HPDE6-E6E7 (cell line): ENCODE measurements around the gene PRC1.
"Not testable (repeated sequence)": the region's sequence is repeated elsewhere in the genome, so short reads cannot be mapped to it uniquely, and the experiment has no call there.

Experiments used
- DNase-seq: peaks from one replicate; pipeline ENCODE4 v3.0.0; 2011; ENCODE audit warnings: missing footprints; ENCODE audit errors: extremely low spot score

Gene PRC1, protein sequence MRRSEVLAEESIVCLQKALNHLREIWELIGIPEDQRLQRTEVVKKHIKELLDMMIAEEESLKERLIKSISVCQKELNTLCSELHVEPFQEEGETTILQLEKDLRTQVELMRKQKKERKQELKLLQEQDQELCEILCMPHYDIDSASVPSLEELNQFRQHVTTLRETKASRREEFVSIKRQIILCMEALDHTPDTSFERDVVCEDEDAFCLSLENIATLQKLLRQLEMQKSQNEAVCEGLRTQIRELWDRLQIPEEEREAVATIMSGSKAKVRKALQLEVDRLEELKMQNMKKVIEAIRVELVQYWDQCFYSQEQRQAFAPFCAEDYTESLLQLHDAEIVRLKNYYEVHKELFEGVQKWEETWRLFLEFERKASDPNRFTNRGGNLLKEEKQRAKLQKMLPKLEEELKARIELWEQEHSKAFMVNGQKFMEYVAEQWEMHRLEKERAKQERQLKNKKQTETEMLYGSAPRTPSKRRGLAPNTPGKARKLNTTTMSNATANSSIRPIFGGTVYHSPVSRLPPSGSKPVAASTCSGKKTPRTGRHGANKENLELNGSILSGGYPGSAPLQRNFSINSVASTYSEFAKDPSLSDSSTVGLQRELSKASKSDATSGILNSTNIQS

DNA sequence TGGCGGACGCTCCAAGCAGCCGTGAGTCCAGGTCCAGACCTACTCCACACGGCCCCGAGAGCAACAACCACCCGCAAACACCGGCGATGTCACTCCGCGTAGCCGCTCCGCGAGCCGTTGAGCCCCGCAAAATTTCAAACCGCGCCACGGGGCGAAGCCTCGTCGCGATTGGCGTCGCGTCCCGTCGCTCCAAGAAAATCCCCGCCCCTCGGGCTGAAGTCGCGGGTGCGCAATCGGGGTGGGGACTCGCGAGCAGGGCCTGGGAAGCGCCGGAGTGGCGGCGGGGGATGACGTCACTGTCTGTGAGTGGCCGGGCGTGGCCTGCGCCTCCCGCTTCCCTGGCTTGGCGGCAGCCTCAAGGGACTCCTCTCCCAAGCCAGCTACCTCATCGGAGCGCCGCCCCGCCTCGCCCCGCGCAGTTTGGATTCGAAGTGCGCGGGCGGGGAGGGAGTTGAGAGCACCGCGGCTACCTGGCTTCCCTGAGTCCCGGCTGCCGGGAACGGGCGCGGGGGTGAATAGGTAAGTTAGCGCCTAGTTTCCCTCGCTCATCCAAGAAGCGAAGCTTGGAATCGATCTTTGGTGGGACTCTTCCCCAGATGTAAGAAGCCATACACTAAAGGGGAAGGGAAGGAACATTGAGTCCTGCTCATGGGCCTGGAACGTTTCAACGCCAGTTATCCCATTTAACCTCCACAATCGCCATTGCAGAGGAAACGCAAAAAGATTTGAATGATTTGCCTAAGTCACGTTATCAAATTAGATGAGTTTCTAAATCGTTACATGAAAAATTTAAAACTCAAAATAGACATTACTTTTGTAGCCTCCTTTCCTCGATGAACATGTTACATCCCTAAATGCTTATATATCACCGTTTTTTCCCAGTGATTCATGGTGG, at the start of gene PRC1:
PRC1 (minus strand) TSS at position 119 of the 895 bp plus-strand sequence; CDS start at position 1, 118 bp downstream.
- peak; percentile 98 for DNase-seq

DNA sequence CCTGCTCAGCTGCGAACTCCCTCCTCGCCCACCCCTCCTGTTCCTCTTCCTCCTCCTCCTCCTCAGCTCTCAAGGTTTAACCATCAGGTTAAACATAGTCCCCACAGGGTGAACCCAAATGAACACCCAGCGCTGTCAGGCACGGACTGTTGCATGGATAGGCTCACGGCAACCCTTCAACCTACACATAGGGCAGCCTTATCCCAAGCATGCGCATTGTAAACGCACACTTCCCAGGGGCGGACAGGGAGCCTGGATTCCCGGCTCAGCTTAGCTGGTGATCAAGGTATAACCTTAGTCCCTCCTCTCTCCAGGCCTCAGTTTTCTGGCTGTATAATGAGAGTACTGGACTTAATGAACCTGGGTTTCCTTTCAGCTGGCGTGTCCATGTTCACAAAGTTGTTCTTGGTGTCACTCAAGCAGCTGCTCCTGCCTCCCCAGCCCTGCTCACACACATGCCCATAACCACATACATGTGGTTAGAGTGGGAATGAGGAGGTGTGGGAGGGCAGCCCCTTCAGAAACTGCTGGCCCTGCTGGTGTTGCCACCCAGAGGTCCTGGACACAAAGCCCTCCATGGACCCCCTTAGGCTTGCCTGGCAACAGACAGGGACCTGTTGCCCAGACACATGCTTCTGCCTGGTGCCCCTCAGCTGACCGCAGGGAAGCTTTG, 49.0 kb upstream of the PRC1 start:
- no peak for DNase-seq

DNA sequence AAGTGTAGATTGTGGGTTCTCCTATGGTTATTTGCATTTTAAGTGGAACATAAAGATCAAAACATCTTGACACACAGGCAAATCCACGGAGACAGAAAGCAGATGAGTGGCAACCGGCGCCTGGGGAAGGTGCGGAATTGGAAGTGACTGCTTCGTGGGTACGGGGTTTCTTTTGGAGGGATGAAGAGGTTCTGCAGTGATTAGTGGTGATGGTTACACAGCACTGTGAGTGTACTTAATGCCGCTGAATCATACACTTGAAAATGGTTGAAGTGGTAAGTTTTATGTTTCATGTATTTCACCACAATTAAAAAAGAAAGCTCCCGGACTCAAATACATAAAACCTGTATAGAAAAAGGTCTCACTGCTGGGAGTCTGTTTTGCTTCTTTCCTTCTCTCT, 46.5 kb upstream of the PRC1 start:
- no peak for DNase-seq

DNA sequence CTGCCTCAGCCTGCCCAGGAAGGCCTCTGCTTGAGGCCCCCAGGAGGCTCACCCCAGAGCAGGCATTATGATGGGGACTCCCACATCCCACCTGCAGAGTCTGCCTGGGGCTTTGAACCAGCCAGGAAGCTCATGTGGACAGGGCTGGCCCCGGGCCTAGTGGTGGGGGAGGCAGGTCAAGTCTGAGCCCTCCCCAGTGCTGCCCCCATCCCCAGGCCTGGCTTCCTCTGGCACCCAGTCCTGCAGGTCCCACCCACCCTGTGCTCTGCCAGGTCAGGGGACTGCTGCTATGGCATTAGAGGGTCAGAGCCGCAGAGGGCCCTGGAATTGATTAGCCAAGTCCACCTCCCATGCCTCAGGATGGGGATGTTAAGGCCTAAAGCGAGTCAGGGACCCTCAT, 45.7 kb upstream of the PRC1 start:
- no peak for DNase-seq

DNA sequence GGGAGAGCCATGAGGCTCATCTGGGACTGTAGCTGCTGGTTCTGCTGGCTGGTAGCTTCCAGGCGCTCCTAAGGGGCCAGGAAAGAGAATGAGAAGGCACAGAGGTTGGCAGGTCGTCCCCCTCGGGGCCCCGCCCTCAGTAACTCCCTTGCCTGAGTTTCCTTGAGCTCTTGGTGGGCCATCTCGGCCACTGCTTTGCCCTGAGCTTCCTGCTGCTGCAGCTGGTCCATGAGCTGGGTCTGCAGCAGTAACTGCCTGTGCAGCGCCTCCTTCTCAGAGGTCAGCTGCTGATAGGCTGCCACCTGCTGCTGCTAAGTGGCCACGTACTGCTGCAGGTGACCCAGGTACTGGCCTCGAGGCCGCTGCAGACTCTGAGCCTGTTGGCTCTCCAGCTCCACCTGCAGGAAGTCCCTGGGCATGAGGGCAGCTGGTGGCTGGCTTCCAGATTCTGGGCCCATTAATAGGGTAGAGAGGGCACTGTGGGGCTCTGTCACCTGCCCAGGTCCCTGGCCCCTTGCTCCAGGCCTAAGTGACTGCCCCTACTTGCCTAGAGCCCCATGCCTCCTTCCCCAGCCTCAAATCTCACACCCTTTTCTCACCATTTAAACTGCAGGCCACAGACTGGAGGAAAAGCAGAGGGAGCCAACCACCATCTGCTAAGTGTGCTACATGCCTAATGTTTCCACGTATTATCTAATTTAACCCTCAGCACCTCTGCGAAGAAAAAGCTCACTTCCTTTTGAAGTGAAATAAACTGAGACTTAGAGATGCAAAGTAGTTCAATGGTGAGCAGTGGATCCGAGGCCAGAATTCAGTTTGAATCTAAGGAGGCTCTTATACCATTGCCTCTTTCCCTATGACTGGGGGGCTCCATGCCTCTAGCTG, 38.8 kb upstream of the PRC1 start:
- DNase-seq: peak; percentile 34

DNA sequence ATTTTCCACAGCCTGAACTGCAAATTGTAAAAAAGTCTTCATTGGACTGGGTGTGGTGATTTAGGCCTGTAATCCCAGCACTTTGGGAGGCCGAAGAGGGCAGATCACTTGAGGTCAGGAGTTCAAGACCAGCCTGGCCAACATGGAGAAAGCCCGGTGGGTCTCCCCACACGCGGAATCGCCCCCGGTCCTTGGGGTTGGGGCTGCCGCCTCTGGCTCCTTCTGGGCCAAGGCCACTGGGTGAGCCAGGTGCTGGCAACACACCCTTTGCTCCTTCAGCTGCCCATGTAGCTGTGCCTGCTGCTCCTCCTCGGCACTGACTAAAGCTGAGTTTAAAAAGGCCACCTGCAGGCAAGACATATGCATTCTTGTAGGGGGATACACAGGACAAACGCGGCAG, 37.5 kb upstream of the PRC1 start:
- no peak for DNase-seq

DNA sequence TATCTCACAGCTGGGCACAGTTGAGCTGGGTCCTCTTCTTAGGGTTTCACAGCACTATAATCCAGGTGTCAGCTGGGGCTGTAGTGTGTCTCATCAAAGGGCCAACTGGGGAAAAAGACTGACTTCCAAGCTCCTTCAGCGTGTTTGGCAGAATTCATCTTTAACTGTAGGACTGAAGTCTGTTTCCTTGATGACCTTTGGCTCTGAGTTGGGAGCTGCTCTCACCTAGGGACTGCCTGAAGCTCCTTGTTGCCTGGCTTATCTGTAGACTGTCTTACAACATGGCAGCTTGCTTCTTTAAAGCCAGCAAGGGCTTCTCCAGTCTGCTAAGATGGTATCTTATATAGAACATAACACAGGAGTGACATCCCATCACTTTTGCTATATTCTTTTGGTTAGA, 33.3 kb upstream of the PRC1 start:
- no peak for DNase-seq

DNA sequence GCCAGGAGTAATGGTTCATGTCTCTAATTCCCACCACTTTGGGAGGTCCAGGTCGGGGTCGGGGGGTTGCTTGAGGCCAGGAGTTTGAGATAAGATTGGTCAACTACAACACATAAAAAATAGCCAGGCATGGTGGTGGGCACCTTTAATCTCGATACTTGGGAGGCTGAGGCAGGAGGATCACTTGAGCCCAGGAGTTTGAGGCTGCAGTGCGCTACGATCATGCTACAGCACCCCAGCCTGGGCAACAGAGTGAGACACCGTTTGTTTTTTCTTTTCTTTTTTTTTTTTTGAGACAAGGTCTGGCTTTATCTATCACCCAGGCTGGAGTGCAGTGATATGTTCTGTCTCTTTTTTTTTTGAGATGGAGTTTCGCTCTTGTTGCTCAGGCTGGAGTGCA, 29.4 kb upstream of the PRC1 start:
- no peak for DNase-seq

DNA sequence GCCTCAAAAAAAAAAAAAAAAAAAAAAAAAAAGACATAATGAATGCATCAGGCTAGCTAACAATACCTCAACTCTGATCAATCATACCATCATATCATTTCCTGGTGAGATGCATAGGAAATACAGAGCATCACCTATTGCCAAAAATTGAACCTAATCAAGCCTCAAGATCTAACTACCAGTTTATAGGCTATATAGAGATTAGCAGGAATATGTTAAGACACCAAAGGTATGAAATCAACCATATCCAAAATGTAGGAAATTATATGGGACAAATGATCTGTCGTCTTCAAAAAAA, 28.4 kb upstream of the PRC1 start:
- no peak for DNase-seq

DNA sequence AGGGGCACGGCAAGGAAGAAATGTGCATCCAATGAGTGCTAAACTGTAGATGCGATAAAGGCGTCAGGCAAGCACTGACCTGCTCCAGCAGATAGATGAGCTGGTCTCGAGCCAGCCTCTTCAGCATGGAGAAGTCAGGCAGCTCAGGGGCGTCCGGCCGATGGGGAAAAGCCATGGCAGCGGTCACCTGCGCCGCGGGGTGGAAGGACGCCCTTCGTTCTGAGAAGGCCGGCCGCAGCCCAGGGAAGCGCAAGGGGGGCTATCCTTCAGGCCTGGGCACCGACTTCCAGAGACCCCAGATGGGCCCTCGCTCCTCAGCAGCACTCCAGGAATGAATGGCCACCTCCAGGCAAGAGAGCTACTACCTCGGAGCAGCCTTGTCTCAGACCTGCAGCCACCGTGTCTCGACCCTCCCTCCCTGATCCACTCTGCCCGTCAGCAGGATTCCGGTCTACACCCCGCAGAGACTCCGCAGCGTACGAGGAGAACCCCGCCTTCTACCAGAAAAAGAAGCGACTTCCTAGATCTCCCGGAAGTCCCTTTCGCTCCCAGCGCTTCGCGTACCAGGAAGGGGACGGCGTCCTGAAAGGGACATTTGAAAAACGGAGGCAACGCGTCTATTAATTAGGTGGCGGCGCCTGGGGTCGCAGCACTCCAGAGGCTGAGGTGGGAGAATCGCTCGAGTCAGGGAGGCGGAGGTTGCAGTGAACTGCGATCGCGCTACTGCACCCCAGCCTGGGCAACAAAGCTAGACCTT, 27.9 kb upstream of the PRC1 start, which contains the start of gene VPS33B:
VPS33B (minus strand) TSS at position 520 of the 757 bp plus-strand sequence; CDS start at position 175, 345 bp downstream.
- DNase-seq: peak; percentile 56

DNA sequence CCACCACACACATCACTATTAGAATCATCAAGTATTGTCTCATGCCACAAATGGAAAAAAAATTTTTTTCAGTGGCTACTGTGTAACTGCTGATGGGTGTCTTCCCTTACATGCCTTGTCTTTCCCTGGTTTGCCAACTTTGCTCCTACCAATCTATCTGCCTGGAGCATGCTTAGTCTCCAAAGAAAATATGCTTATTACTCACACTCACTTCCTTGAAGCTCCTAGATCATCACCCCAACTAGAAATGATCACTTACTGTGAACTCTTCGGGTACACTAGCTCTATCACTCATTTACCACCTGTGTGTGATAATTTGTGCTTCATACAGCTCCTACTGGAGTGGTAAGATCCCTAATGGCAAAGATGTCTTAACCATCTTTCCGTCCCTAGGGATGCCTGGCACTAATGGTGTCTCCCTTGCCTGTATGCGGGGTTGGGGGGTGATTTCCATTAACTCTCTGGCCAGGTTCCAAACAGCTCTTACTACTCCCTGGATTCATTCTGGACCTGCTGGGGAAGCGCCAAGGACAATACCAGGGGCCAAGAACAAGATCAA, 27.3 kb upstream of the PRC1 start:
- DNase-seq: peak; percentile 26

DNA sequence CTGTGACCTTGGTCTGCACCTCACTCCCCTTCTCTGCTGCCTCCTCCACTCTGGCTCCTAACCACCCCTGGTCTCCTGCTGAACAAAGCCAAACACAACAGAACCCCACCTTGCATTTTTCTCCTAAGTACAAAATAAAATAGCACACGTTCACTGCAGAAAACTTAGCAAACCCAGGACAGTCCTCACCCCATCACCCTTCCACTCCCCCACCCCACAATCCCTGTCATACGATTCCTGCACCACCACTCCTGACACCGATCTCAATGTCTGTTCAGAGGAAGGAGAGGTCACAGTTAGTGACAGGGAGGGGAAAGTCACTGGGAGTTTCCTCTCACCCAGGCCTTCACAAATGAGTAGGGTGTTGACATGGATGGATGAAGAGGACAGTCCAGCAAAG, 23.8 kb upstream of the PRC1 start:
- DNase-seq: no peak

DNA sequence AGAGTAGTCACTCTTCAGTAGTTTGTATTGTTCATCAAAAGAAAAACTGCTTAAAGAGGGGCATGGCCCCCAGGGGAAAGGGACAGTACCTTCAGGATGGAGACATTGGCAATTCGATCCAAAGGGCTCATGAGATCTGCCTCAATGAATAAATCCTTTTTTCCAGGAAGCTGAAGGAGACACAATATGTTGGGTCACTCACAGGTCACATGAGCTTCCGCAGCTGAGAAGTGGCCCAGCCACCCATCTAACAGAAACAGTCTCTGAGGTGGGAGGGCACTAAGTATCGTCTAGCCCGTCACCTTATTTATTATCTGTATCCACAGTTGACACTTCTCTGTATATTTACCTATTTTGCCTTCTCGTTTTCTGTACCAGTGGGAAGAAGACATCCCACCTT, 23.4 kb upstream of the PRC1 start:
- DNase-seq: no peak

DNA sequence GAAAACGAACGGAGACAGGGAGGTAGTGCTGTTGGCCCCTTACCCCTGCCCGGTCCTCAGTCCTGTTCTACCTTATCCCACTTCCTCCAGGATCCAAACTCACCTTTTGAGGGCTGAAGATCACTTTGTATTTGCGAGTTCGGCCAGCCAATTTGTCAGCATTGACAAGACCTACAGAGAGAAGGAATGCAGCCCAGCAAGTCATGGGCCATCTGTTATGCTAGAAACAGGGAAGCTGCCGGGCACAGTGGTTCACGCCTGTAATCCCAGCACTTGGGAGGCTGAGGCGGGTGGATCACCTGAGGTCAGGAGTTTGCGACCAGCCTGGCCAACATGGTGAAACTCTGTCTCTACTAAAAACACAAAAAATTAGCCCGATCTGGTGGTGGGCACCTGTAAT, 19.4 kb upstream of the PRC1 start:
- not testable (repeated sequence) for DNase-seq

DNA sequence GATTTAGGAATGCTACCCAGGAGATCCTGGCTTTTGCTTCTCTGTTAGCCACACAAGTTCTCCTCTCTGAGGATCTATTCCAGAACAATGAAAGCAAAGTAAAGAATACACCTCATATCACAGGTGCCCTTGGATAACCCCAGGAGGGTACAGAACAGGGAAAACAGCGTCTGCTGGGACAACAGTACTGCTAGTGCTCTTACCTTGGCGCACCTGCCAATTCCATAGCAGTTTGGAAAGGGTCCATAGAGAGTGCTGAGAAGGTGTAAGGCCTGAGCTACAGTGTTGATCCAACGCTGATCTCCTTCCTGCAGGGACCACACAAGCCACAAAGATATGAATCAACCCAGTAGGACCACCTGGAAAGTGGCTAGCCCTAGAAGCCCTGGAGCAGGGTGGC, 12.9 kb upstream of the PRC1 start:
- no peak for DNase-seq

DNA sequence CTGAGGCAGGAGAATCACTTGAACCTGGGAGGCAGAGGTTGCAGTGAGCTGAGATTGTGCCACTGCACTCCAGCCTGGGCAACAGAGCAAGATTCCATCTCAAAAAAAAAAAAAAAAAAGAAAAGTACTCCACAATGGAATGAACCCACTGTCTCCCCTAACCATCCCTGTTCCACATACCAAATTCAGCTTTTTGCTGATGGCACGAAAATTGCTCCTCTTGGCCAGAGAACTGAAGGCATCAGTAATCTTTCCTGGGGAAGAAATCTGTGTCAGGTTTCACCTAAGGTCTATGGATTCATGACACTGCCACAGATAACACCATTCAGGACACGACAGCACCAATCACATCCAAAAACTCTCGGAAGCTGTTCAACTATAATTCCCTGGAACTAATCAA, 6.9 kb upstream of the PRC1 start:
- no peak for DNase-seq

DNA sequence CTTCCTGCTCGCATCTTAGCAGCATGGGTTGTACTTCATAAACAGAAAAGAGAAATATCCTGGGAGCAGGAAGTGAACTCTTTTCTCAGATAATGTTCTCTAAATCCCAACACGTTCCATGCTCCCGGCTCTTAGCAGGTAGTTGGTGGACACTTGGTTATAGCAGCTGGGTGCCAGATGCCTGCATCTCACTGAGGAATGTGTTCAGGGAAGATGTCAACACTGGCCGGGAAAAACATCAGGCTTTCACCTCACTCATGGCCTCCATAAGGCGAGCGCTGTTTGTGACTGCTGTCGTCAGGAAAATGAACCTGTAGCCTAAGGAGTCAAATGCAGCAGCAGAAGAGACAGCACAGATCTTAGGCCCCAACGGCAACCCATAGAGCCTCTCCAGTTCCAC, 4.4 kb upstream of the PRC1 start:
- no peak for DNase-seq

DNA sequence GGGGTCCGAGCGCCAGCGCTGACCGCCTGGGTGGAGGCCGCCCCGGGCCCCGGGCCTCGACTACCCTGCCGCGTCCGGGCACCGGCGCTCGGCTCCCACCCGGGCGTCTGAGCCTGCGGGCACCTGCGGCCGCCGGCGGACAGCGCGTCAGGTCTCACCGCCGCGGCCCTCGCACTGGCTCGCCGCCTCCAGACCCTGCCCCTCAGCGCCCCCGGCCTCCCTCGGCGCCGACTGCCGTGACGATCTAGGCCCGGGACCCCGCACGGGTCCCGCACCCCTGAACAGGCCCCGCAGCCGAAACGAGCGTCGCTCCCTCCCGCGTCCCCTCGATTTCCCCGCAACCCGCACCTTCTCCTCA, 297 bp downstream of the PRC1 start:
- DNase-seq: peak; percentile 16

DNA sequence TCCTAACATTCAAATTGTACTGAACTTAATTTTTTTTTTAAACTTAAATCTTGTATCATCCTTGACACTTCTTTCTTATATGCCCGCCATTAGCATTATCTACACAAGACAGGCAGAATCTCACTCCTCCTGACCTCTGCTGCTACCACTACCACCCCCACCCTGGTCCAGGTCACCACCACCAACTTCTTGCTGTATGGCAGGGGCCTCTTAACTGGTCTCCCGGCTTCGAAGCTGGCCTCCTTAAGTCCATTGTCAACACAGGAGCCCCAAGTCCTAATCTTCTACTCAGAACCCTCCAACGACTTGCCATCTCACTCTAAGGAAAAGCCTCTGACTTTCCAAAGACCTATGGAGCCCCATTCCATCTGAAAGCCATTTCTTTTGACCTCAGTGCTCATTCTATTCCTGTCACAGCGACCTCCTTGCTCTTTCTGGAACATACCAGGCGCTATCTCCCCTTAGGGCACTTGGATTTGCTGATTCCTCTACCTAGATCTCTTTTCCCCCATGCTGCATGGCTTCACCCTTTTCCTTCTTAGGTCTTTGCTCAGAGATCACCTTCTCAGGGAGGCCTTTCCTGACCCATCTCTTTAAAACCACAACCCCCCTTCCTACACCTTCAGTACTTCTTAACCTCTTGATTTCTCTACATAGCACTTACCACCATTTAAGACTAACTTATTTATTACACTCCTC, 2.6 kb downstream of the PRC1 start:
- DNase-seq: no peak
